ENCODE measurements around the gene GALE.

- TF ChIP-seq USF2 (IDR thresholded peaks at IDR 0.05): no peak
- TF ChIP-seq KDM1A (IDR thresholded peaks at IDR 0.05; ENCODE audit: low read depth): no peak
- no peak for TF ChIP-seq RFX5 (IDR thresholded peaks at IDR 0.05)
- no peak for TF ChIP-seq CTCF (IDR thresholded peaks at IDR 0.05)
- TF ChIP-seq HOXB13 (CRISPR knock-in tag; IDR thresholded peaks at IDR 0.05; ENCODE audit: low read depth): no peak
- no peak for TF ChIP-seq MYC (IDR thresholded peaks at IDR 0.05; ENCODE audit: borderline replicate concordance, low read length)
- no peak for TF ChIP-seq SMC3 (IDR thresholded peaks at IDR 0.05)
- no peak for TF ChIP-seq POLR2A (IDR thresholded peaks at IDR 0.05; ENCODE audit: low read length)
- no peak for TF ChIP-seq MAZ (IDR thresholded peaks at IDR 0.05; ENCODE audit: borderline replicate concordance, low read depth, low read length)
- no peak for TF ChIP-seq REST (IDR thresholded peaks at IDR 0.05)
These were observed 17.1 kb upstream of the GALE start for GRCh38 chr1:23817633-23818032.
